ENCODE data around the gene GAK. TPM values are rescaled to one million over a fixed set of nuclear protein-coding genes. Genes with fewer than 3 reads are reported as not detected.

GAK gene
- total and polyA plus RNA-seq, 10 donors = 112 to 249 (median 190) TPM

- H3K4me3 ChIP-seq = no peak overlapping the region
- DNase-seq = peak; percentile 70
- peak in 1 of 3 donors; percentile 6 for TF ChIP-seq POLR2AphosphoS5 (IDR thresholded peaks at IDR 0.05)
- TF ChIP-seq, protein P1, sequence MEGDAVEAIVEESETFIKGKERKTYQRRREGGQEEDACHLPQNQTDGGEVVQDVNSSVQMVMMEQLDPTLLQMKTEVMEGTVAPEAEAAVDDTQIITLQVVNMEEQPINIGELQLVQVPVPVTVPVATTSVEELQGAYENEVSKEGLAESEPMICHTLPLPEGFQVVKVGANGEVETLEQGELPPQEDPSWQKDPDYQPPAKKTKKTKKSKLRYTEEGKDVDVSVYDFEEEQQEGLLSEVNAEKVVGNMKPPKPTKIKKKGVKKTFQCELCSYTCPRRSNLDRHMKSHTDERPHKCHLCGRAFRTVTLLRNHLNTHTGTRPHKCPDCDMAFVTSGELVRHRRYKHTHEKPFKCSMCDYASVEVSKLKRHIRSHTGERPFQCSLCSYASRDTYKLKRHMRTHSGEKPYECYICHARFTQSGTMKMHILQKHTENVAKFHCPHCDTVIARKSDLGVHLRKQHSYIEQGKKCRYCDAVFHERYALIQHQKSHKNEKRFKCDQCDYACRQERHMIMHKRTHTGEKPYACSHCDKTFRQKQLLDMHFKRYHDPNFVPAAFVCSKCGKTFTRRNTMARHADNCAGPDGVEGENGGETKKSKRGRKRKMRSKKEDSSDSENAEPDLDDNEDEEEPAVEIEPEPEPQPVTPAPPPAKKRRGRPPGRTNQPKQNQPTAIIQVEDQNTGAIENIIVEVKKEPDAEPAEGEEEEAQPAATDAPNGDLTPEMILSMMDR (IDR thresholded peaks at IDR 0.05 in 8 of 11, conservative IDR thresholded peaks at IDR 0.05 in 3 of 11) = no peak
- no peak for TF ChIP-seq POLR2A (IDR thresholded peaks at IDR 0.05)
- 78 to 85% (median 80%) methylated on average over 26 to 33 of the region's 33 CpGs for WGBS, 5 donors
- no peaks in the 10 kb centered on the region for H3K27me3 ChIP-seq (replicated peaks in 1 of 7)
- no peak overlapping the region for H3K27ac ChIP-seq
- H3K36me3 ChIP-seq = peaks cover 0 to 36% (median 10%) of the 10 kb centered on the region in 6 donors
- intact Hi-C loops (cut with DNase I; ENCODE audit: low total_unique reads) = no loop called here
- H3K4me1 ChIP-seq = peaks cover 0 to 33% (median 6%) of the 10 kb centered on the region in 6 donors
- H3K9me3 ChIP-seq = no peaks in the 10 kb centered on the region
Observed at GRCh38 chr4:948101-948935, 16.2 kb upstream of the GAK start.

GRCh38 chr4:947491-947971 is 15.4 kb upstream of the GAK start:
- TF ChIP-seq POLR2AphosphoS5 (IDR thresholded peaks at IDR 0.05) (no peak), POLR2A (IDR thresholded peaks at IDR 0.05) (no peak)
- TF ChIP-seq, protein P1 (IDR thresholded peaks at IDR 0.05 in 8 of 11, conservative IDR thresholded peaks at IDR 0.05 in 3 of 11) = no peak
- H3K4me1 ChIP-seq = peaks cover 0 to 33% (median 6%) of the 10 kb centered on the region in 6 donors
- peak; percentile 56 for DNase-seq
- peaks cover 0 to 31% (median 8%) of the 10 kb centered on the region in 6 donors for H3K36me3 ChIP-seq
- H3K27me3 ChIP-seq (replicated peaks in 1 of 7) = no peaks in the 10 kb centered on the region
- H3K4me3 ChIP-seq = no peak overlapping the region
- 60 to 97% (median 93%) methylated on average over 1 to 19 of the region's 19 CpGs for WGBS, 5 donors
- intact Hi-C loops (cut with DNase I; ENCODE audit: low total_unique reads) = no loop called here
- no peak overlapping the region for H3K27ac ChIP-seq
- H3K9me3 ChIP-seq = no peaks in the 10 kb centered on the region

DNA sequence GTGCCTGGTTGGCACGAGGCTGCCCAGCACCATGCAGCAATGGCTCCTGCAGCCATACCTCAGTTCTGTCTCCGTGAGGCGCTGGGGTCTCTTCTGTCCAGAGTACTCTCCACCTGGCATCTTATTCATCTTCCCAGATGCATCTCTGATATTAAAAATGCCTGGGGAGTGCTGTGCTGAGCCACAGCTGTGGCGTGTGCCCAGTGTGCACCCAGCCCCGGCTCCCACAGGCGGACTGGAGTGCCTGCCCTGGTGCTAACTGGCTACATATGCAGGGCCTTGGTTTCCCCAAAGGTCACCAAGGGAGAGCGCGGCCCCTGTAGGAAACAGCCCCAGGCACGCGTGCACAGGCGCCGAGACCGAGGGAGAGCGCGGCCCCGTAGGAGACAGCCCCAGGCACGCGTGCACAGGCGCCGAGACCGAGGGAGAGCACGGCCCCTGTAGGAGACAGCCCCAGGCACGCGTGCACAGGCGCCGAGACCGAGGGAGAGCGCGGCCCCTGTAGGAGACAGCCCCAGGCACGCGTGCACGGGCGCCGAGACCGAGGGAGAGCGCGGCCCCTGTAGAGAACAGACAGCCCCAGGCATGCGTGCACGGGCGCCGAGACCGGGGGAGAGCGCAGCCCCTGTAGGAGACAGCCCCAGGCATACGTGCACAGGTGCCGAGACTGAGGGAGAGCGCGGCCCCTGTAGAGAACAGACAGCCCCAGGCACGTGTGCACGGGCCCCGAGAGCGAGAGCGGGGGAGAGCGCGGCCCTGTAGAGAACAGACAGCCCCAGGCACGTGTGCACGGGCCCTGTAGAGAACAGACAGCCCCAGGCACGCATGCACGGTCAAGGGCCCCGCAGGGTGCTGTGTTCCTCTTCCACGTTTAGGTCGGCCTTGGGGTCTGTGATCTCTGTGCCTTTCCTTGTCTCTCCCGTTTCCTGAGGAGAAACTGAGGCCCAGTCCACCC is 14.7 kb upstream of the GAK start:
- no peak overlapping the region for H3K27ac ChIP-seq
- no peaks in the 10 kb centered on the region for H3K27me3 ChIP-seq (replicated peaks in 1 of 7)
- H3K36me3 ChIP-seq = peaks cover 0 to 26% (median 6%) of the 10 kb centered on the region in 6 donors
- intact Hi-C loops (cut with DNase I; ENCODE audit: low total_unique reads) = no loop called here
- no peak overlapping the region for H3K4me3 ChIP-seq
- 67 to 80% (median 69%) methylated on average over 41 to 62 of the region's 62 CpGs for WGBS, 5 donors
- DNase-seq = peak; percentile 76
- no peaks in the 10 kb centered on the region for H3K9me3 ChIP-seq
- peaks cover 0 to 33% (median 6%) of the 10 kb centered on the region in 6 donors for H3K4me1 ChIP-seq
- TF ChIP-seq POLR2AphosphoS5 (IDR thresholded peaks at IDR 0.05) = no peak
- no peak for TF ChIP-seq POLR2A (IDR thresholded peaks at IDR 0.05)
- TF ChIP-seq, protein P1 (IDR thresholded peaks at IDR 0.05 in 8 of 11, conservative IDR thresholded peaks at IDR 0.05 in 3 of 11) = no peak

Measured in spleen (tissue), 11 donors.